Measurements from ENCODE around the gene ARSB.

ARSB gene

GRCh38 chr5:78889369-78890140 lies 95.6 kb downstream of the ARSB start:
- no peak overlapping the region for H2BK15ac ChIP-seq (ENCODE audit: low read depth, poor library complexity, severe bottlenecking)
- H2BK120ac ChIP-seq (ENCODE audit: low read depth, low read length): no peak overlapping the region
- H3K4me1 ChIP-seq (ENCODE audit: control insufficient read depth, insufficient read depth, low read depth, low read length): no peaks in the 10 kb centered on the region
- no peak overlapping the region for H3K23ac ChIP-seq (ENCODE audit: low read length in 2 of 2)
- H4K91ac ChIP-seq (ENCODE audit: low read length): no peak overlapping the region
- no peak overlapping the region for H2BK12ac ChIP-seq (ENCODE audit: low read length in 2 of 2)
- no peaks in the 10 kb centered on the region for H3K27me3 ChIP-seq (ENCODE audit: control insufficient read depth in 1 of 2, insufficient read depth in 1 of 2, low read length in 2 of 2)
- H2AK5ac ChIP-seq (ENCODE audit: low read length, severe bottlenecking): no peak overlapping the region
- no peak overlapping the region for H4K8ac ChIP-seq (ENCODE audit: low read length)
- WGBS: 75% methylated on average over 3 of the region's 6 CpGs
- no peak overlapping the region for H2BK5ac ChIP-seq (ENCODE audit: low read depth, low read length, poor library complexity, severe bottlenecking)
- no peak overlapping the region for H2AFZ ChIP-seq (ENCODE audit: low read depth, low read length)
- H3K27ac ChIP-seq (ENCODE audit: low read length, poor library complexity, severe bottlenecking): no peak overlapping the region
- H3K18ac ChIP-seq (ENCODE audit: low read depth in 1 of 2, low read length in 2 of 2): no peak overlapping the region
- H3K4ac ChIP-seq (ENCODE audit: low read depth in 1 of 2, low read length in 2 of 2): no peak overlapping the region
- no peaks in the 10 kb centered on the region for H3K79me1 ChIP-seq (replicated peaks; ENCODE audit: low read length, poor library complexity, severe bottlenecking)
- H3K36me3 ChIP-seq (ENCODE audit: control insufficient read depth in 1 of 2, insufficient read depth in 2 of 2, low read depth in 1 of 2, low read length in 2 of 2): no peaks in the 10 kb centered on the region
- H3K9me3 ChIP-seq (ENCODE audit: control insufficient read depth, low read length): no peaks in the 10 kb centered on the region
- no peak overlapping the region for H3K4me3 ChIP-seq (ENCODE audit: insufficient read depth in 1 of 2, low read depth in 1 of 2, low read length in 2 of 2)
- no peak overlapping the region for H3K14ac ChIP-seq (ENCODE audit: low read length in 2 of 2)
- H3K4me2 ChIP-seq (ENCODE audit: low read length, poor library complexity, severe bottlenecking): no peak overlapping the region
- peak overlapping the region; percentile 55 for H3K9ac ChIP-seq (ENCODE audit: low read length)
- peak; percentile 31 for DNase-seq

GRCh38 chr5:78888580-78889368 lies 96.3 kb downstream of the ARSB start:
- H3K18ac ChIP-seq (ENCODE audit: low read depth in 1 of 2, low read length in 2 of 2): no peak overlapping the region
- no peaks in the 10 kb centered on the region for H3K79me1 ChIP-seq (replicated peaks; ENCODE audit: low read length, poor library complexity, severe bottlenecking)
- H4K8ac ChIP-seq (ENCODE audit: low read length): no peak overlapping the region
- no peak overlapping the region for H2BK5ac ChIP-seq (ENCODE audit: low read depth, low read length, poor library complexity, severe bottlenecking)
- no peak for DNase-seq
- no peak overlapping the region for H4K91ac ChIP-seq (ENCODE audit: low read length)
- no peak overlapping the region for H3K23ac ChIP-seq (ENCODE audit: low read length in 2 of 2)
- no peak overlapping the region for H3K27ac ChIP-seq (ENCODE audit: low read length, poor library complexity, severe bottlenecking)
- H3K4me2 ChIP-seq (ENCODE audit: low read length, poor library complexity, severe bottlenecking): no peak overlapping the region
- no peak overlapping the region for H2BK12ac ChIP-seq (ENCODE audit: low read length in 2 of 2)
- H2BK15ac ChIP-seq (ENCODE audit: low read depth, poor library complexity, severe bottlenecking): no peak overlapping the region
- no peak overlapping the region for H2AFZ ChIP-seq (ENCODE audit: low read depth, low read length)
- no peak overlapping the region for H2BK120ac ChIP-seq (ENCODE audit: low read depth, low read length)
- WGBS: 98% methylated on average over 7 of the region's 10 CpGs
- H3K27me3 ChIP-seq (ENCODE audit: control insufficient read depth in 1 of 2, insufficient read depth in 1 of 2, low read length in 2 of 2): no peaks in the 10 kb centered on the region
- no peaks in the 10 kb centered on the region for H3K36me3 ChIP-seq (ENCODE audit: control insufficient read depth in 1 of 2, insufficient read depth in 2 of 2, low read depth in 1 of 2, low read length in 2 of 2)
- peak overlapping the region; percentile 55 for H3K9ac ChIP-seq (ENCODE audit: low read length)
- no peak overlapping the region for H2AK5ac ChIP-seq (ENCODE audit: low read length, severe bottlenecking)
- no peak overlapping the region for H3K4ac ChIP-seq (ENCODE audit: low read depth in 1 of 2, low read length in 2 of 2)
- H3K4me1 ChIP-seq (ENCODE audit: control insufficient read depth, insufficient read depth, low read depth, low read length): no peaks in the 10 kb centered on the region
- no peaks in the 10 kb centered on the region for H3K9me3 ChIP-seq (ENCODE audit: control insufficient read depth, low read length)
- no peak overlapping the region for H3K14ac ChIP-seq (ENCODE audit: low read length in 2 of 2)
- H3K4me3 ChIP-seq (ENCODE audit: insufficient read depth in 1 of 2, low read depth in 1 of 2, low read length in 2 of 2): no peak overlapping the region

GRCh38 chr5:78887384-78888118 lies 97.6 kb downstream of the ARSB start:
- no peak overlapping the region for H3K18ac ChIP-seq (ENCODE audit: low read depth in 1 of 2, low read length in 2 of 2)
- H3K4me1 ChIP-seq (ENCODE audit: control insufficient read depth, insufficient read depth, low read depth, low read length): no peaks in the 10 kb centered on the region
- no peak overlapping the region for H4K91ac ChIP-seq (ENCODE audit: low read length)
- WGBS: 91% methylated on average over 5 of the region's 6 CpGs
- no peak for DNase-seq
- no peak overlapping the region for H2BK120ac ChIP-seq (ENCODE audit: low read depth, low read length)
- no peak overlapping the region for H2AFZ ChIP-seq (ENCODE audit: low read depth, low read length)
- H2BK15ac ChIP-seq (ENCODE audit: low read depth, poor library complexity, severe bottlenecking): no peak overlapping the region
- no peak overlapping the region for H3K4me3 ChIP-seq (ENCODE audit: insufficient read depth in 1 of 2, low read depth in 1 of 2, low read length in 2 of 2)
- no peaks in the 10 kb centered on the region for H3K79me1 ChIP-seq (replicated peaks; ENCODE audit: low read length, poor library complexity, severe bottlenecking)
- no peak overlapping the region for H3K4me2 ChIP-seq (ENCODE audit: low read length, poor library complexity, severe bottlenecking)
- H3K9me3 ChIP-seq (ENCODE audit: control insufficient read depth, low read length): no peaks in the 10 kb centered on the region
- H2BK12ac ChIP-seq (ENCODE audit: low read length in 2 of 2): no peak overlapping the region
- H3K36me3 ChIP-seq (ENCODE audit: control insufficient read depth in 1 of 2, insufficient read depth in 2 of 2, low read depth in 1 of 2, low read length in 2 of 2): no peaks in the 10 kb centered on the region
- no peak overlapping the region for H2BK5ac ChIP-seq (ENCODE audit: low read depth, low read length, poor library complexity, severe bottlenecking)
- H4K8ac ChIP-seq (ENCODE audit: low read length): no peak overlapping the region
- H3K27me3 ChIP-seq (ENCODE audit: control insufficient read depth in 1 of 2, insufficient read depth in 1 of 2, low read length in 2 of 2): no peaks in the 10 kb centered on the region
- no peak overlapping the region for H3K14ac ChIP-seq (ENCODE audit: low read length in 2 of 2)
- H2AK5ac ChIP-seq (ENCODE audit: low read length, severe bottlenecking): no peak overlapping the region
- H3K23ac ChIP-seq (ENCODE audit: low read length in 2 of 2): no peak overlapping the region
- H3K27ac ChIP-seq (ENCODE audit: low read length, poor library complexity, severe bottlenecking): no peak overlapping the region
- H3K4ac ChIP-seq (ENCODE audit: low read depth in 1 of 2, low read length in 2 of 2): no peak overlapping the region
- no peak overlapping the region for H3K9ac ChIP-seq (ENCODE audit: low read length)
